HG03565 (cell line): Measurements from ENCODE around the gene RASD2.

Experiments
- ATAC-seq: cut with Tn5 transposase; IDR thresholded peaks from one replicate; pipeline ENCODE4 v1.9.1; 2021; ENCODE audit warnings: mild to moderate bottlenecking, moderate library complexity; ENCODE audit not compliant: unreplicated experiment

Gene RASD2

DNA sequence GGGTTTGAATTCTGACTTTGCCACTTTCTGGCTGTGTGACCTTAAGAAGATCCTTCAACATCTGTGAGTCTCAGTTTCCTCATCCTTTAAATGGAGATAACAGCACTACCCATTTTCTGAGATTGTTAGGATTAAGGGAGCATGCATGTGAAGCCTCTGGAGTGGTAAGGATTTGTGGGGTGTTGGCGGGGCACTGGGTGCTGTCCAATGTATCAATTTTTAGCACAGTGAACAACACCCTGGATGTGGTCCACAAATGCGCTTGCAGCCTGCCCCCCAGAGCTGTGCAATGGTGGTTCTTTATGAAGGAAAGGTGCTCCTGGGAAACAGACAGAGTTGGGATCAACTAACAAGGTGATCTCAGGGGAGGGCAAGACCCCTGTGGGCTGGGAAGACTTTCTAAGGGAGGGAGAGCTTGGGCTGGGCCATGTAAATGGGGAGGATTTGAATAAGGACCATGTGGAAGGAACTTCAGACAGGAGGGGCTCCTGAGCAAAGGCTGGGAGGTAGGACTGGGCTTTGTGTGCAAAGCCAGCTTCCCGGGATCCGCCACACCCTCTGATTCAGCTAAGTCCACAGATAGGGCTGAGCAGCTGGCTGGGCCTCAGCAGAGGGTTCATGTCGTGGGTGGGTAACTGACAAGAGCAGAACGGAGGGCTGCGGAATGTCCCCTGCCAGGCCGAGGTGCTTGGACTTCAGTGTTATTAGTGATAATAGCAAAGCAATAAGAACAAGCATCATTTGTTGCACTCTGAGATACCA lies 22.7 kb upstream of the RASD2 start:
- ATAC-seq: no peak

DNA sequence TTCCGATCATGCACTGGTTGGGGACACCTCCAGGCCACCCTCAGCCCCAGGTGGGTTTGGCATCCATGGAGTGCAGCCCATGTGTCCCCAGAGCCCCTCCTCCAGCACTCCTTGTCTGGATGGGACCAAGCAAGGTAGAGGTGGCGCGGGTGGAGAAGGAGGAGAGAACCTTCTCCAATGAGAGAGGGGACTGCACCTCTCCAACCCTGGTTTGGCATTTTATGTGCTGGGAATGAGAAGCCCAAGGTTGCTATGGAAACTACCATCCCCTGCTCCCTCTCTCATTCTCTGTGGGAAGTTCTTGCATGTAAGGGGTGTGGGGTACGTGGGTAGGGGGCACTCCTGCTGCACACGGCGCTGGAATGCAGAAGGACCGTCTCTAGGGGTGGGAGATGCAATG lies 21.8 kb upstream of the RASD2 start:
- ATAC-seq: no peak

DNA sequence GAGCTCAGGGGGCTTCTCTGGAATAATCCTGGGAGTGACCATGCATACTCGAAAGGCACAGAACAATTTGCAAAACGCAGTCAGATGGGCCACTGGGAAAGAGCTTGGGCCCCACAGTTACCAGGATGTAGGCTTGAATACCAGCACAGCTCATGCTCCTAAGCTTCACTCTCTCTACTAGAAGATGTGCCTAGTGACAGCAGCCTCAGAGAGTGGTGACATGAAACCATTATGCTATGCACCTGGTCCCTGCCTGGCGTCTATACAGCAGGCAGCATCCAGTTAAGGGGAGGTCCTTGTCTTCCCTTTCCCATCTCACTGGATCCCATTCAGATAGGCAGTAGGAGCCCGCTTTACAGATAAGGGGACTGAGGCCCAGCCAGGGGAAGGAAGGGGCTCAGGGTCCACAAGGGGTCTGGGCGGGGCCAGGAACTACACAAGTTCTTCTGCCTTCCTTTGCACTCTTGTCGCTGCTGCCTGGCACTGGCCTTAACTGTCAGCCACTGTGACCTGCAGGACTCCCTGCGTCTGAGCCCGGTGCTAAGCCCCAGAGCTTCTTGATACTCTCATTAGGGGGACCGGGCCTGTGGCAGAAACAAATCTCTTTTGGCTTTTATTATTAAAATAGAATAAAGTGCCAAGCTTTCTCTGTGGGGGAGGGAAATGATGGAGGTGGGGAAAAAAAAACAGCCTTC lies 21.2 kb upstream of the RASD2 start:
- no peak for ATAC-seq

DNA sequence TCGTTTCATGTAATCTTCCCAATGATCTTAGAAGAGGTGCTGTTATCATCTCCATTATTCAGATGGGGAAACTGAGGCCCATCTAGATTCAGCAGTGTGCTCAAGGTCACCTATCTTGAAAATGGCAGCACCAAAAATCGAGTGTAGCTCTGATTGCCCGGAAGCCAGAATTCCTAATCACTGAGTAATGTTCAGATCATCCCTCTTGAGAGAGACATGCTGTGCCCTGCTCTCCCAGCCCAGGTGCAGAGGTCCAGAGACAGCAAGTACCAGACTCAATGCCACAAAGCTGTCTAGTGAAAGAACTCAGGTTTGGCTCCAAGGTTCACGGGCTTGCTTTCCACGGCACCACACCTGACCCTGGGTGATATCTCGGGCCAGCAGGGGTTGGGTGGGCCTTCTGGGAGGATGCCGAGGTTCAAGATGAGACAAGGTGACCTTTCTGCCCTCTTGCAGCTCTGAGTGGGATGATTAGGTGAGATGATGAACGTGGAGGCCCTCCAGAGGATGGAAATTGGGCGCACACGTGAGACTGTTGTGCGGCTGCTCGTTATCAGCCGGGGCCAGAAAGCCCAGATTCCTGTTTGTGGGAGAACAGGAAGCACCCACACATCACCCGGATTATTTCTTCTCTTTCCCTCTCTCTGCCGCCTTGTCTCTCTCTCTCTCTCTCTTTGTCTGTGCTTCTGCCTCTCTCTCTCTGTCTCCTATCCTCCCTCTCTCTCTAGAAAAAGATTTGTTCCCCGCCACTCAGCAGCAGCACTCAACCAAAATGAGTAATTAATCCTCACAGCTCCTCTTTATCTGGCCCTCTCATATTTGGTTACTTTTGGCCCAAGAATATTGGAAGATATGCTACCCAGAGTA lies 19.0 kb upstream of the RASD2 start:
- no peak for ATAC-seq

DNA sequence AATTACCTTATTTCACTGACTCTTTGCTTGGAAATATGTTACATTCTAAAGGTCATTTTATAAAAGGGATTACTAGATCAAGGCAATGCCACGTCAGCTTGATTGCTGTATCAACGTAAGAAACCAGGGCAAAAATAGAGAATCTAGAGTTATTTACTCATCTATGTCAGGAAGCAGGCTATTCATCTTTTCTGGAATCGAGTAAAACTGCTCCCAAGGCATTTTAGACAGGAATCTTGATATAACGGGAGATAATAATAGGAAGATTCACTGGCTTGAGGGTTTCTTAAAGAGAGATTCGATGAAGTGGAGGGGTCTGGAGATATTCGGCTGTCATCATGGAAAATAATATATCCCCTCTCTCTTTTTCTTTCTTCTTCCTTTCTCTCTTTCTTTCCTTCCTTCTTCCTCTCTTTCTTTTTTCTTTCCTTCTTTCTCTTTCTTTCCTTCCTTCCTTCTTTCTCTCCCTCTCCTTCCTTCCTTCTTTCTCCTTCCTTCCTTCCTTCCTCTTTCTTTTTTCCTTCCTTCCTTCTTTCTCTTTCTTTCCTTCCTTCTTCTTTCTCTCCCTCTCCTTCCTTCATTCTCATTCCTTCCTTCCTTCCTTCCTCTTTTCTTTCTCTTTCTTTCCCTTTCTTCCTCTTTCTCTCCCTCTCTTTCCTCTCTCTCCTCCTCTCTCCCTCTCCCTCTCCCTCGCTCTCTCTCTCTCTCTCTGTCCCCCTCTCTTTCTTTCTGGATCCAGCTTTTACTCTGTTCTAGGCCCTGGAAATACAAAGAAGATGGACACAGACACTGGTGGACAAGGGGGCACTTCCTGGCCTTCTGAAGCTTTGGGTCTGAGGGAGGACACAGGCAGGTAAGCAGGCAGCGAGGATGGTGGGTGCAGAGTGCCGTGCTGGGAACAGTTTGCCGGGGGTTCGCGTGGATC lies 18.1 kb upstream of the RASD2 start:
- no peak for ATAC-seq

DNA sequence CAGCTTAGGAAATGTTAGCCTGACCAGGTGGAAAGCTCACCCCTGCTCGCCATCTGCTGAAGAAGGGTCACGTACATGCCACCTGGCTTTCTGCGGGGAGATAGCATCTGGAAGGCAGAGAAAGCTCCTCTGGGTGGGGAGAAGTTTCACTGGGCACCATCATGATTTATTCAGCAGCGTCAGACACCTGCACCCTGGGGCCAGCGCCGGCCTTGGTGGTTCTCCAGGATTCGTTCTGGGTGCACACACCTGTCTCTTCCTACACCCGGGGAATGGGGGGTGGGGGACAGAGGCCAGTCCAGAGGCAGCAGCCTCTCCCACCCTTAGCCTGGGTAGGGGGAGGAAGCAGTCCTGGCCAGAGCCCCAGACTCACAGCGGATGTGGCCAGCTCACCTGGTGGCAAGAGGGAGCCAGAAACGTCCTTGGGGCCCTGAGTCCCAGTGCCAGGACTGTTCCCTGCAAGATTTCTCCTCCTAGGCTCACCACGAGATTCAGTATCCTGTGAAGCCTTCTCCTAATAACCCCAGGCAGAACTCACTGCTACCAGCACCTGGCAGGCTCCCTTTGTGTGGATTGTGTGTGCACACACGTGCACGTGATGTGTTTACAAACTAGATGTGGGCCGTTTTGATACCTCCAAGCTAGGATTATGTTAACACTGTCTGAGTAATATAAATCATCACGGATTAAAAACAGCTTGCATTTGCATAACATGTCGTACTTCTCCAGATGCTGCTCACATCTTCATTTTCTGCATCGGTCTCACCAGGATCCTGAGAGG lies 17.3 kb upstream of the RASD2 start:
- ATAC-seq: no peak

DNA sequence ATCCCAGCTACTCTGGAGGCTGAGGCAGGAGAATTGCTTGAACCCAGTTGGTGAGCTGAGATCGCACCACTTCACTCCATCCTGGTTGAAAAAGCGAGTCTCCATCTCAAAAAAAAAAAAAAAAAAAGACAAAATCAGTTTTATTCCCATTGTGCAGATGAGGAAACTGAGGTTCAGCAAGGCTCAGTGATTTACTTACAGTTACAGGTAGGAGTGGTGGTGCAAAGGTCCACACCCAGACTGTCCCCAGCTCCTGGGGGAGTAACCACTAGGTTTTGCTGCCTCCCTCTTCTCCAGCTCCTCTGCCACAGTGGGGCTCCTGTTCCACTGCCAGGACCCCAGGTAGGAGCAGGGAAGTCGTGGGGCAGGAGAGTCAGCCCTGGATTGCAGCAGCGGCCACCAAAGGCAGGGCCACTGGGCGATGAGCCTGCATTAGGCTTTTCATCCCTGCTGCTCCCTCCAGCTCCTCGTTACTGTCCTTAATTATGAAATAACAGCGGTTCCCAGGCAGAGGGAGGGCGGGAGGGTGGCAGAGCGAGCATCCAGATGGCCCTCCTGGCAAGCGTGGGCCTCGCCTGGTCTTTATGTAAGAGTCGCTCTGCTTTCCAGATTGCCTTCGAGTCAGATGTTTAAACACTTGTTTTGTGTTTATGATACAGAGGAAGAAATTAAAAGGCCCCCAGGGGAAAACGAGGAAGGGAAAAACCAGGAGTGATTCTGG lies 15.5 kb upstream of the RASD2 start:
- ATAC-seq: no peak

DNA sequence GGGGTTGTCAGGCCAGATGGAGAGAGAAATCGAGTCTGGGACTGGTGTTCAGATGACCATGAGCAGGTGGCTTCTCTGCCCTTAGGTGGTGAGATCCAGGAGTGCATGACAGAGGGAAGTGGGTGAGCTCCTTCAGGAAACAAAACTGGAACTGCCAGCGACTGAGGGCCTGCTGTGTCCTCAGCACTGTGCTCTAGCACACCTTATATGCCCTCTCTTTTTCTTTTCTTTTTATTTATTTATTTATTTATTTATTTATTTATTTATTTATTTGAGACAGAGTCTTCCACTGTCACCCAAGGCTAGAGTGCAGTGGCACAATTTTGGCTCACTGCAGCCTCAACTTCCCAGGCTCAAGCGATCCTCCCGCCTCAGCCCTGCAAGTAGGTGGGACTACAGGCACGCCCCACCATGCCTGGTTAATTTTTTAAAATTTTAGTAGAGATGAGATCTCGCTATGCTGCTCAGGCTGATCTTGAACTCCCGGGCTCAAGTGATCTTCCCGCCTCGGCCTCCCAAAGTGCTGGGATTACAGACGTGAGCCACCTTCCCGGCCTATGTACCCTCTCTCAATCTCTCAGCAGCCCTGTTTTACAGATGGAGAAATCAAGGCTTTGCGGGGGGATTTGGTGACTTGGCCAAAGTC lies 14.8 kb upstream of the RASD2 start:
- ATAC-seq: no peak

DNA sequence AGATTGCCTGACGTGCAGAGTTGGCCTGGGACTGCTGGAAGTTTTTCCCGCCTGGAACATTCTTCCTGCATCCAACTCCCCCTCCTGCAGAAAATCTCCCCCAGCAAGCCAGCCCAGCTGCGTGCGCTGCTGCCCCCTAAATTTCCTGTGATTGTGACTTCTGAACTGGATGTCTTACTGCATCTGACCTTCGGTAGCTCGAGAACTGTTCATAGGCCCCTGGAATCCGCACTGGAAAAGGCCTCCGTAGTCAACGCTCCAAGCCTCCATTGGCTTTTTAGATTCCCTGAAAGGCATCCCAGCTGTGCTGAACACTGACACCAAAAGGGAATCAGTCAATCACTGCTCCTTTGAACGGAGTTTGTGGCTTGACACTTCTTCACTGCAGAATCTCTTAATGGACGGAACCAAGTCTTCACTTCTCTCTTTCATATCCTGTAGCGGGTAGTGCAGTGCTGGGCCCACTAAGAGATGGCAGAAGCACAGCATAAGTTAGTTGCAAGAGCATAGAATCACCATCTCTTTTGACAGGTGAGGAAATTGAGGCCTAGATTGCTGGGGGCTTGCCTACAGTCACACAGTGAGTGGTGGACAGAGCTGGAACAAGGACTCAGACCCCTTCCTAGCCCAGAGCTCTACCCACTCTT lies 14.2 kb upstream of the RASD2 start:
- ATAC-seq: no peak

DNA sequence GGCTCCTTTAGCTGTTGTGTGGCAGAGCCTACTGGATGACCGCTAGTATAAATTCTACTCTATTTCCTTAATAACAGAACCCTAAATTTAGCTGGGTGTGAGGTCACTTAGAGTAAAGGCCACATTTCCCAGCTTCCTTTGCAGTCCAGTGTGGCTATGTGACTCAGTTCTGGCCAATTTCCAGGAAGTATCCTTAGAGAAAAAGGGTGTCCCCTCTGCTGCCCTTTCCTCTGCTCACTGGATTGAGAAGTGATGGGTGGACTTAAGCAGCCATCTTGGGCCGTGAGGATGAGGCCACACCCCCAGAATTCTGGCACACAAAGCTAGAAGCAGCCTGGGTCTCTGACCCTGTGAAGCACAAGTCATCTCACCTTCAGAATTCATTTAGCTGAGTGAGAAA lies 11.7 kb upstream of the RASD2 start:
- ATAC-seq: no peak

DNA sequence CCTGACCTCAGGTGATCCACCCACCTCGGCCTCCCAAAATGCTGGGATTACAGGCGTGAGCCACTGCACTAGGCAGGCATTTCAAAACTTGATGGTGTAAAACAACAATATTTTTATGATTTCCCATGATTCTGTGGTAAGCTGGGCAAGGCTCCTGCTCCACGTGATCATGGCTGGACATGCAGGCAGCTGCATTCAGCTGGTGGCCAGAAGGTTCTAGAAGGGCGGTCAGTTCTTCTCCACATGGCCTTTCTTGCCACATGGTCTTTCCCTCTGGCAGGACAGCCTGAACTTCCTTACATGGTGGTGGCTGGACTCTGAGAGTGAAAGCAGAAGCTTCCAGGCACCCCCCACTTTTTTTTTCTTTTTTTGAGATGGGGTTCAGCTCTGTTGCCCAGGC lies 9.9 kb upstream of the RASD2 start:
- no peak for ATAC-seq

DNA sequence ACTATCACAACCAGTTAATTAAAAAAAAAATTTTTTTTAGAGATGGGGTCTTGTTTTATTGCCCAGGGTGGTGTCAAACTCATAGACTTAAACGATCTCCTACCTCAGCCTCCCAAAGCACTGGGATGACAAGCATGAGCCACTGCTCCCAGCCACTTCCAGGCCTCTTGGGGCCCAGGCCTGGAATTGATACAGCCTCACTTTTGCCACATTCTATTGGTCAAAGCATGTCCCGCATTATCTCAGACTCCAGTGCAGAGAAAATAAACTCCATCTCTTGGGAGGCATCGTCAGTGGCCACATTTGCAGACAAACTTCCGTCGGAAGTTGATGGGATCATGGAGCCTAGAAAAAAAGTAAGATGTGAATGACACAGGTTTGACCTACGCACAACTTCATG lies 9.4 kb upstream of the RASD2 start:
- ATAC-seq: no peak

DNA sequence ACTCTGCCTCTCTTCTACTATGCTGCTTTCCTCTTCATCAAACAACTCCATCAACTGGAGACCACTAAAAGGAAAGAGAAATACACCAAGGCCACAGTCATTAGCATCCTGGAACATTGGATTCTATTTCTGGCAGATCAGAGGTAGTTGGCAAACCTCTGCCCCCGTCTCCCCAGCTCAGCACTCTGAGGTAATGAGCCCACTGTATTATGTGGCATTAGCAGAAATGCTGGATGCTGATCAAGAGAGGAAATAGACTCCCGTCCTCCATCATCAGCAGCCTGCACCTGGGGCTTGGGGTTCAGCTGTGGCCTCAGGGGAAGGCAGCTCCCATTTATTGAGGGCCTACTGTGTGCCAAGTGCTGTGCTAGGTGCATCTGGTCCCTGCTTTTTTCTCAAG lies 9.0 kb upstream of the RASD2 start:
- no peak for ATAC-seq

DNA sequence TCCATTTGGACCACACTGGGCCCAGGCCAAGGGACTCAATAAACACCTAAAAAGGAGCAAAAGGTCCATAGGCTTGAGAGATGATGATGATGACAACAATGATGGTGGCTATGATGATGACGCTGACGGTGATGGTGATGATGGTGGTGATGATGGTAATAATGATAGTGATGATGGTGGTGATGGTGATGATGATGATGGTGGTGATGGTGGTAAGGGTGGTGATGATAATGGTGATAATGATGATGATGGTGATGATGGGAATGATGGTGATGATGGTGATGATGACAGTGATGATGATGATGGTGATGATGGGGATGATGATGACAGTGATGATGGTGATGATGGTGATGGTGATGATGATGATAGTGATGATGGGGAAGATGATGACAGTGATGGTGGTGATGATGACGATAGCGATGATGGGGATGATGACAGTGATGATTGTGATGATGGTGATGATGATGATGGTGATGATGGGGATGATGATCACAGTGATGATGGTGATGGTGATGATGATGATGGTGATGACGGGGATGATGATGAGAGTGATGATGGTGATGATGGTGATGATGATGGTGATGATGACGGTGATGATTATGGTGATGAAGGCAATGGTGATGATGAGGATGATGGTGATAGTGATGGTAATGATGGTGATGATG lies 7.1 kb upstream of the RASD2 start:
- ATAC-seq: no peak

DNA sequence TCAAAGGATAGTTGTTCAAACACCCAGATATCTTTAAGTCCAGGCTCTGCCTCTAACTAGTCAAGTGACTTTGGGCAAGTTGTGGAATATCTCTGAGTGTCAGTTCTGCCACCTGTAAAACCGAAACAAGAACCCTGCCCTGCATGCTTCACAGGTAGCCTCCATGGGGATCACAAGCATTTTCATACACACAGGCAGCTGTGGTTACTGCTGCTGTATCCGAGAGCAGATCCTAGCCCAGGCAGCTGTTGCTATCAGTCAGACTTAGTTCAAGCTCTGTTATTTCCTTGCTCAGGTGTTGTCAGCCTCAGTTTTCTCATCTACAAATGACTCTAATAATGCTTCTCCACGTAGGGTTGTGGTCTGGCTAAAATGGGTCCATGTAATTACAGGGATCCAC lies 6.5 kb upstream of the RASD2 start:
- ATAC-seq: no peak

DNA sequence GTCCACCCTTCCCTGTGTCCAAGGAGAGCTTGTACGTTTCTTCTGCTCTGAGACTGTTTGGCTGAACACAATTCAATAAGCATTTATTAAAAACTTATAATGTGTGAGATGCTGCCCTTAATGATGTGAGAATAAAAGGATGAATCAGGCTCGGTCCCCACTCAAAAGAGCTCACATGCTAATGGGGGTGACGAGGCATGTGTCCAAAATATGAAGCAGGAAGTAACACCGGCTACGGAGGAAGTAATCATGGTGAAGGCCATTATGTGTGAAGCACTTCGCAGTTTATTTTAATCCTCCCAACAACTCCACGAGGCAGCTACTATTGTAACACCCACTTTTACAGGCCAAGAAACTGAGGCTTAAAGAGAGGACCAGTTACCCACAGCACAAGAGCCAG lies 3.4 kb upstream of the RASD2 start:
- no peak for ATAC-seq

DNA sequence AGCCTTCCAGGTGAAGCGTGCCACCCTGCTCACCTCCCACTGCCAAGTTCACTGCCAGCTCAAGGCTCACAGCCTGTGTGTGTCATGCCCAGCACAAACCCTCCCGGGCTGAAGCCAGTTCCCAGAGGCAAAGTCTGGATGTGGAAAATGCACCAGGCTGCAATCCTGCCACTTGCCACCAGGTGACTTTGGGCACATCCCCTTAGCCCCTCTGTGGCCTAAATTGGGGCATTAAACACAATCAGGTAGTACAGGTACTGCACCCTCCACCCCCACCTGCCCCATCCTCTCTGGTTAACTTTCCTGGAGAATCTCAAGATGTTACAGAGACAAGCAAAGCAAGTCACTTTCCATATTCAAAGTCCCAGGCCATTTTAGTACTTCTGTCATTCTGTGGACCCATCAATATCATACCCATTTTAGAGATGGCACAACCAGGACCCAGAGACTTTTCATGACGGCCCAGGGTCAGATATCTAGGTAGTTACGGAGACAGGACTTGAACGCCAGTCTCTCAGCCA lies 1.8 kb upstream of the RASD2 start:
- ATAC-seq: no peak

DNA sequence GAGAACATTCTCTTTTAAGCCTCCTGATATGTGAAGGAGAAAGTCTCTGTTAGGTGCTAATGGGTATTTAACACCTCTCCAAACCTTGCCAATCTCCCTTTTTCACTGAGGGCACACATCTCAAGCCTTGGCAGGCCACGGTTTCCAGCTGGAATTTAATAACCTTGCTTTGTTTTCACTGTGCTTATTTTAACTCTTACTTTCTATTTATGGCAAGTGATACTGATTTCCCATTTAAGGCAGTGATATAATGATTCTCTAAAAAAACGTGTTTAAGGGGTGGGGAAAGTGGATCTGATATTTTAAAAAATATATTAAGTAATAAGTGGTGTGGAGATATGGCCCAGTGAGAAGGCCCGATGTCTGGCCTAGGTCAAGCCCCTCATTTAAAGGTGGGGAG lies 1.1 kb upstream of the RASD2 start:
- ATAC-seq: no peak
